KG1 (cell line): ENCODE measurements around the gene RIT1.

Experiments used
- DNase-seq: peaks from one replicate; lab custom pipeline; 2025; lab: John Stamatoyannopoulos, UW

The RIT1 gene, protein sequence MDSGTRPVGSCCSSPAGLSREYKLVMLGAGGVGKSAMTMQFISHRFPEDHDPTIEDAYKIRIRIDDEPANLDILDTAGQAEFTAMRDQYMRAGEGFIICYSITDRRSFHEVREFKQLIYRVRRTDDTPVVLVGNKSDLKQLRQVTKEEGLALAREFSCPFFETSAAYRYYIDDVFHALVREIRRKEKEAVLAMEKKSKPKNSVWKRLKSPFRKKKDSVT

GRCh38 chr1:155911156-155912055 lies at the start of gene RIT1:
RIT1 (minus strand) TSS chr1:155911349; CDS start chr1:155910761, 588 bp downstream.
- peak; percentile 71 for DNase-seq

DNA sequence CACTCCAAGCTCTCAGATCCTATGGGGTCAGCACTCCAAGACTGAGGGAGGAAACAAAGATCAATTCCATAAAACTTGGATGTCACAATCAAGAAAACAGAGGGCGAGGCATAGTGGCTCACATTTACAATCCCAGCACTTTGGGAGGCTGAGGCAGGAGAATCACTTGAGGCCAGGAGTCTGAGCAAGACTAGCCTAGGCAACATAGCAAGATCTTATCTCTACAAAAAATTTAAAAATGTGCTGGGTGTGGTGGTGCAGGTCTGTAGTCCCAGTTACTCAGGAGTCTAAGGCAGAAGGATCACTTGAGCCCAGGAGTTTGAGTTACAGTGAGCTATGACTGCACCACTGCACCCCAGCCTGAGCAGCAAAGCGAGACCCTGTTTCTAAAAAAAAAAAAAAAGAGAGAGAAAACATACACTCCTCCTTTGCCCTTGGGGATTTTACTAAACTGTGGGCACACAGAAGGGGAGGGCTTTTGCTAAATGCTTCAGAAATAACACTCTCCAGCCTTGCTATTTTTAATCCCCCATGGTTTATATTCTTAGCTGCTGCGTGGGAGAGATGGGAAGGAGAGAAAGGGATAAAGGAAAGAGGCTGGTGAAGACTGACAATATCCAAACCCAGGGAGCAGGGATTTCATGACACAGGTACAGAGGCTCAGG lies 49.1 kb upstream of the RIT1 start:
- no peak for DNase-seq

- no peak for DNase-seq
These were observed 46.3 kb upstream of the RIT1 start for GRCh38 chr1:155957411-155957915.

DNA sequence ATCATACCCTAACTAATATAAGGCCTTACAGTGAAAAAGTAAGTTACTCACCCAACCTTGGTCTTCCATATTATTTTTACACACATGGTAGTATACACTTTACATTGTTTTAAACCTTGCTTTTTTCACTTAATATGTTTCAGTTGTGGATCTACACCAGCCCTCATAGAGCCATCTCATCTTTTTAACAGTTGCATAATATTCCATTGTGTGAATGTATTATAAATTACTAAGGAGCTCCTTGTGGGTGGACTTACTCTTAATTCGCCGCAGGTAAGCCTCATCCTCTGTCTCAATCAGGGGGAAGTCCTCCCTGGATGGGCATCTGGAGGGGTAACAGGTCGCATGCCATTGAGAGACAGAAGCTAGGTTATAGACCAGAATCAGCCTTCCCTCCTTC lies 43.5 kb upstream of the RIT1 start:
- no peak for DNase-seq

- DNase-seq, result no peak
These were observed 41.3 kb upstream of the RIT1 start for GRCh38 chr1:155952505-155952890.

GRCh38 chr1:155951753-155952504 lies 40.8 kb upstream of the RIT1 start:
- no peak for DNase-seq

GRCh38 chr1:155950829-155951228 lies 39.7 kb upstream of the RIT1 start:
- no peak for DNase-seq

DNA sequence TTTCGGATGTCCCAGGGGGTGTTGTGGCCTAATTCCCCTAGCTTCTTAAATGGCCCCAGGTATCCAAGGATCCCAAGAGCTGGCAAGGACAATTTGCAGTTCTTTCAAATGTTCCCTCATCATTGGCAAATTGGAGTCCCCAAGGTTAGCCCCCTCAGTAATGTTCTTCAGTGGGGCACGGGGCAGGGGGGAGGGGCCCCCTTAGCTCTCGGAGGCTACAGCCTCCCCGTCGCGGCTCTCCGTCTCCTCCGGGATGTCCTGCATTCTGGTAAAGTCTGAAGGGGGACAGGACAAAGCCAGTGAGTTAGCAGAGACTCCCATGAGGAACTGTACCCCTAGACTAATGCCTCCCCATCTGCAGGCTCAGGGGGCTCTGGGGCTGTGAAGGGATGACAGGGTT lies 36.6 kb upstream of the RIT1 start:
- no peak for DNase-seq

GRCh38 chr1:155947292-155947691 lies 36.1 kb upstream of the RIT1 start:
- DNase-seq, result no peak

GRCh38 chr1:155946633-155947219 lies 35.6 kb upstream of the RIT1 start:
- DNase-seq, result no peak

- DNase-seq, result no peak
These were observed 33.3 kb upstream of the RIT1 start for GRCh38 chr1:155944444-155944799.

- DNase-seq, result no peak
These were observed 31.5 kb upstream of the RIT1 start for GRCh38 chr1:155942578-155943141.

GRCh38 chr1:155941845-155942531 lies 30.8 kb upstream of the RIT1 start:
- DNase-seq, result no peak

DNA sequence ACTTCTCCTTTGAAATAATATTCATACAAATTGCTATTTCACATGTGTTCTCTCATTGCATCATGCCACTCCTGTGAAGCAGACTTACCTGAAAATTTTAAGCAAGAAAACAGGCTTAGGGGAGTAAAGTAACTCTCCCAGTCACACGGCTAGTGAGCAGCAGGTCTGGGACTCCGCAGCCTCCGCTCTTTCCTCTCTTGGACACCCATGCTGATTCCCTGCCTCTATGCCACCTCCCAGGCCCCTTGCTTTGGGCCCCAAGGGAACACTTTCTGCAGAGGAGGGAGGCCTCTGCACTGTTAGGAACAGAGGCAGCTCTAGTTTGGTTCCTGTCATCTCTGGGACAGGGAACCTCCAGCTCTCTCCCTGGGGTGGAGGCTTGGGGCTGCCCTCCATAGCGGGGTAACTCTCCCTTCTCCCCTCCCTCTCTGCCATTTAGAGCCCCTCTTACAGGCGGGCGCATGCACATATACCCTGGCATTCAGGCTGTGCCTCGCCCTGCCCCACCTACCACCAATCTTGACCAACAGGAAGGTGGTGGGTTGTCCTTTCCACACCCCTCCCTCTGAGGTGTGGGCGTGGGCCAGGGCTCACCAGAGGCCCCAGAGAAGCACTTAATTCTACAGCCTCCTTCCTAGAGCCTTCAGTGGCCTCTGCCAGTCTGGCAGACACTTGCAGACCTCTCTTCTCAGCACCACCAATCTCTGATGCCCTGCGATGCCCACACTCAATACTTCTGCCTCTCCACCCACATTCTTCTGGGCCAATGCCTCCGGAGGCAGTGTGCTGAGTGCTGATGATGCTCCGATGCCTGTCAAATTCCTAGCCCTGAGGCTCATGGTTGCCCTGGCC lies 30.1 kb upstream of the RIT1 start, which contains the start of gene RXFP4:
Gene RXFP4 (plus strand): TSS at position 646 of the 852 bp plus-strand sequence. CDS start 72 bp downstream, at position 718.
- DNase-seq, result no peak

DNA sequence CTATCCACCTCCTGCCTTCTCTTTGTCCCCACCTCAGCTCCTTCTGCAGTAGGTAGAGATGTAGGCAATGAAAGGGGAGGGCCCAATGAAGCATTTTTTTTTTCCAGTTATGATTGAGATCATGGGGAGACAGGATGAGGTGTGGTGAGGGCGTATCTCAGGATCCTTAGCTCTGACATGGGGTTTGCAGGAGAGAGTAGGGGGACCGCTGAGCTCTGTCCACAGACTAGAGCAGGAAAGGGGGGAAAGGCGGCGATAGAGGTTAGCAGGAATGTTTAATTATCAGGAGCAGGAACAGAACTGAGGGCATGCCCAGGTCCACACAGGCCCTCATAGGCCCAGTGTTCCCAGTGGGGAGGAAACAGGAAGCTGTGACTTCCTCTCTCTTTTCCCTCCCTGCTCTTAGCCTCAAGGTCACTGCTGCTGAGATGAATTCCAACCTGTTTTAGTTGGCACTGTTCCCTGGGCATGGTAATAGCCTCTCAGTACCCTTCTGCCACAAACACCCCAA lies 29.4 kb upstream of the RIT1 start:
- DNase-seq, result no peak

DNA sequence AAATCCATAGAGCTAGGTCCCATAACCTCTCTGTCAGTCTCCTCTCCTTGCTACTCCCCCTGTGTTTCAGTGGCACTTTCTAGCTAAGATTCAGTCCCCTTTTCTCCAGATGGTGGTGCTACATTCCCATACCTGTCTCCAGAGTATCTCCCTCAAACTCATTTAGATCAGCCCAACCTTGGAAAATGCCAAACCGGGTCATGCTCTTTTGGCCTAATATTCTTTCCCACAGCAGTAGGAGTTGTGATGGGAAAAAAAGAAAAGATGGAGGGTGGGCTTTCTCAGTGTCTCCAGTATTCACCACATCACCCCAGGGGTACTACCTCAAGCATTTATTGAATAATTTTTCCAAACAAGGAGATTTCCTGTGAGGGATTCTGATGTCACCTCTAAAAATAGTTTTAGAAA lies 27.1 kb upstream of the RIT1 start:
- peak; percentile 31 for DNase-seq

GRCh38 chr1:155934936-155935590 lies 23.9 kb upstream of the RIT1 start:
- no peak for DNase-seq

DNA sequence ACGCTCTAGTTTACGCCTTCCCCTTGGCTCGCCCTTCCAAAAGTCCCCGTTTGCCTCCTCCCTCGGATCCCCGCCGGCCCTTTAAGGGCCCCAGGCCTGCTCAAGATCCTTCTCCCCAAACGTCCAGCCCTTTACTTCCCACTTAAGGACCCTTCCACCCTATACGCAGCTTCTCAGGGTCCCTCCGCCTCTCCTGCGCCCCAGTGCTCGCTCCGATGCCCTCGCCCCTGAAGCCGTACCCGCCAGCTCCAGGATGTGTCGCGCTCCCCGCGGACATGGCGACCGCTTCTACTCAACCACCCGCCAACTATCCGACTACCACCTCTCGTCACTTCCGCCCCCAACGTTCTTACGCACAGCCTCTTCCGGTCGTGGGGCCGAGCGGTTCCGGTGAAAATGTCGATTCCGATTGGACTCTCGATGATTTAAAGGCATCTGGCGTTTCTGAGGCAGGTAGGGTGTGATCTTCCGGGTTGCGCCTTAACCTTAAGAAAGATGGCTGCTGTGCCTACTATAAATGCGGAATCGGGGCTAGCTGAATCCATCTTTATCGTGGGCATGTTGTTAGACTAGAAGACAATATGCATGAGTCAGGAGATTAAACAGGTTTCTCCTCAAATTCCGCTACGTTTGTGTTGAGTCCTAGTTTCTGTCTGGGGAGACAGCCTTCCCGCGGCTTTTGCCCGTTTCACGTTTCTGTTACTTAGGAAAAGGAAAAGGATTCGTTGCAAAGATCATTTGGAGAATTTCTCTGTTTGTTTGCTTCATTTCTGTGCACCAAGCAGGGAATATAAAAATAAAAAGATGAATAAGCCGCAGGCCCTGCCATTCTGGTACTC lies 23.2 kb upstream of the RIT1 start, which contains the start of gene KHDC4:
Gene KHDC4 (minus strand): TSS at position 317 of the 839 bp plus-strand sequence. CDS start 40 bp downstream, at position 277.
- DNase-seq, result peak; percentile 94
